ENCODE data around the gene HS6ST2. TPM values are rescaled to one million over a fixed set of nuclear protein-coding genes. Genes with fewer than 3 reads are reported as not detected.

The HS6ST2 gene
- total RNA-seq, 1 experiment from 2014 or later = 8.1 TPM

DNA sequence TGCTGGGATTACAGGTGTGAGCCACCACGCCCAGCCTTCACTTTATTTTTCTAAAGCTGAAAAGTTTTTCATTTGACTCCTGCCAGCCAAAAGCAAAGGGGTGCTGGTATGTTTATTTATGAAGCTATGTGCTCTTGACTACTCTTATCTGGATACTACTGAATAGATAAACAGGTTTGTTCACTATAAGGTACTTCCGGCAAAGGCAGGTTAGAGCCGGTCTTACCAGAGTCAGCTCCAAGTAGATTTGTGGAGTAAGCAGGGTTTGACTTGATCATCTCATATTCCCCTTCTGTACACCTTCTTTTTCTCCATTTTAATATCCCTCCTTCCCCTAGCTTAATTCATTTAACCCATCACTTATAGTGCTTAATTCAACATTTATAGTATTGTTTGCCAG, 294.2 kb downstream of the HS6ST2 start:
- H3K36me3 Mint-ChIP-seq = no peaks in the 10 kb centered on the region
- H3K27me3 Mint-ChIP-seq (ENCODE audit: low read depth) = peaks cover 82% of the 10 kb centered on the region
- no peak overlapping the region for H3K27ac Mint-ChIP-seq
- DNase-seq (ENCODE audit: low spot score) (no peak), ATAC-seq (no peak)
- H3K4me1 Mint-ChIP-seq = peaks cover 5% of the 10 kb centered on the region
- no peaks in the 10 kb centered on the region for H3K9me3 Mint-ChIP-seq
- ChIA-PET POLR2A (no interaction called here), CTCF (no interaction called here)
- no peak for TF ChIP-seq SMAD4 (CRISPR knock-in tag; IDR thresholded peaks at IDR 0.05)
- no peak for TF ChIP-seq GABPB1 (CRISPR knock-in tag; IDR thresholded peaks at IDR 0.05)
- TF ChIP-seq TEAD4 (CRISPR knock-in tag; IDR thresholded peaks at IDR 0.05) = no peak
- TF ChIP-seq, protein P1, sequence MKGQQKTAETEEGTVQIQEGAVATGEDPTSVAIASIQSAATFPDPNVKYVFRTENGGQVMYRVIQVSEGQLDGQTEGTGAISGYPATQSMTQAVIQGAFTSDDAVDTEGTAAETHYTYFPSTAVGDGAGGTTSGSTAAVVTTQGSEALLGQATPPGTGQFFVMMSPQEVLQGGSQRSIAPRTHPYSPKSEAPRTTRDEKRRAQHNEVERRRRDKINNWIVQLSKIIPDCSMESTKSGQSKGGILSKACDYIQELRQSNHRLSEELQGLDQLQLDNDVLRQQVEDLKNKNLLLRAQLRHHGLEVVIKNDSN (CRISPR knock-in tag; IDR thresholded peaks at IDR 0.05) = no peak
- TF ChIP-seq ZNF121 (CRISPR knock-in tag; IDR thresholded peaks at IDR 0.05) = no peak
- TF ChIP-seq CTCF (IDR thresholded peaks at IDR 0.05) = no peak
- no peak for TF ChIP-seq NR2C2 (CRISPR knock-in tag; IDR thresholded peaks at IDR 0.05)
- H3K4me3 Mint-ChIP-seq = no peak overlapping the region

DNA sequence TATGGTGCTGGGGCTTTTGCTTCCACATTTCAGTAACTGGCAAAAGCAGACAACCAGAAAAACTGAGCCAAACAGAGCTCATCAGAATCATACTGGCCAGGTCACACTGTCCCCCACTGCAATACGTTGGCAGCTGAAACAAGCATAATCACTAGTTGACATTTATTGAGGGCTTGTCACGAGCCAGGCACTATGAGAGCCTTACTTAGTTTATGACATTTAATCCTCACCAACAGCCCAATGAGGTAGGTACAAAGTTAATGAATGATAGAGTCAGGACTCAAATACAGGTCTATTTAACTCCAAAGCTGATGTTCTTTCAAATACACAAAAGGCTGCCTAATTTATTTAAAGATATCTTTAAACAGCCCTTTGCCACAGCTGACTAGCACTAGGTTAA, 295.6 kb downstream of the HS6ST2 start:
- Mint-ChIP-seq H3K9me3 (no peaks in the 10 kb centered on the region), H3K4me1 (no peaks in the 10 kb centered on the region), H3K27me3 (ENCODE audit: low read depth) (peaks cover 68% of the 10 kb centered on the region), H3K4me3 (no peak overlapping the region), H3K36me3 (no peaks in the 10 kb centered on the region), H3K27ac (no peak overlapping the region)
- no peak for TF ChIP-seq NR2C2 (CRISPR knock-in tag; IDR thresholded peaks at IDR 0.05)
- TF ChIP-seq AR (CRISPR knock-in tag; IDR thresholded peaks at IDR 0.05) = no peak
- no peak for DNase-seq (ENCODE audit: low spot score)
- no peak for ATAC-seq
- CTCF ChIA-PET = interaction anchor here (0.9 kb wide), 1 partner anchor 14 kb away, joined by 3 read pairs; no protein-coding TSS in a partner anchor
- POLR2A ChIA-PET = interaction anchor here (0.6 kb wide), 1 partner anchor 889 kb away, joined by 4 read pairs; no protein-coding TSS in a partner anchor

- ATAC-seq = no peak
- no peaks in the 10 kb centered on the region for H3K36me3 Mint-ChIP-seq
- no peak for TF ChIP-seq ATF2 (CRISPR knock-in tag; IDR thresholded peaks at IDR 0.05; ENCODE audit: borderline replicate concordance, low read depth)
- TF ChIP-seq CREB1 (CRISPR knock-in tag; IDR thresholded peaks at IDR 0.05) = no peak
- TF ChIP-seq E2F5 (CRISPR knock-in tag; IDR thresholded peaks at IDR 0.05) = no peak
- no peak for TF ChIP-seq AR (CRISPR knock-in tag; IDR thresholded peaks at IDR 0.05)
- no peak for TF ChIP-seq ZNF425 (CRISPR knock-in tag; conservative IDR thresholded peaks at IDR 0.05)
- TF ChIP-seq ZNF671 (CRISPR knock-in tag; IDR thresholded peaks at IDR 0.05) = no peak
- no peak for TF ChIP-seq CREM (CRISPR knock-in tag; IDR thresholded peaks at IDR 0.05)
- TF ChIP-seq, protein P2, sequence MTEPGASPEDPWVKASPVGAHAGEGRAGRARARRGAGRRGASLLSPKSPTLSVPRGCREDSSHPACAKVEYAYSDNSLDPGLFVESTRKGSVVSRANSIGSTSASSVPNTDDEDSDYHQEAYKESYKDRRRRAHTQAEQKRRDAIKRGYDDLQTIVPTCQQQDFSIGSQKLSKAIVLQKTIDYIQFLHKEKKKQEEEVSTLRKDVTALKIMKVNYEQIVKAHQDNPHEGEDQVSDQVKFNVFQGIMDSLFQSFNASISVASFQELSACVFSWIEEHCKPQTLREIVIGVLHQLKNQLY (CRISPR knock-in tag; IDR thresholded peaks at IDR 0.05) = no peak
- TF ChIP-seq GRHL2 (CRISPR knock-in tag; IDR thresholded peaks at IDR 0.05; ENCODE audit: insufficient replicate concordance, severe bottlenecking) = no peak
- TF ChIP-seq ELF4 (CRISPR knock-in tag; IDR thresholded peaks at IDR 0.05; ENCODE audit: low read depth) = no peak
- no peak for TF ChIP-seq SP1 (CRISPR knock-in tag; conservative IDR thresholded peaks at IDR 0.05)
- no peak for TF ChIP-seq NR1H2 (CRISPR knock-in tag; IDR thresholded peaks at IDR 0.05)
Measured at GRCh38 chrX:132657876-132658275, 300.6 kb downstream of the HS6ST2 start.

More at GRCh38 chrX:132657876-132658275, 300.6 kb downstream of the HS6ST2 start:
- ChIA-PET CTCF (no interaction called here), POLR2A (no interaction called here)
- peaks cover 33% of the 10 kb centered on the region for H3K27me3 Mint-ChIP-seq (ENCODE audit: low read depth)
- H3K4me1 Mint-ChIP-seq = peaks cover 9% of the 10 kb centered on the region
- H3K27ac Mint-ChIP-seq = no peak overlapping the region
- no peaks in the 10 kb centered on the region for H3K9me3 Mint-ChIP-seq
- H3K4me3 Mint-ChIP-seq = no peak overlapping the region
- DNase-seq (ENCODE audit: low spot score) = no peak

Data from WTC11 (cell line).